ENCODE results near the gene ADGRG3. TPM values are rescaled to one million over a fixed set of nuclear protein-coding genes. Genes with fewer than 3 reads are reported as not detected.

ADGRG3 gene
- total RNA-seq, 4 donors from 2014 or later = 2.0 to 9.6 (median 3.7) TPM

- Histone ChIP-seq H3K27me3 (peaks cover 0 to 77% (median 0%) of the 10 kb centered on the region in 4 donors), H3K4me3 (peak overlapping the region in 1 of 4 donors; percentile 18), H3K36me3 (no peaks in the 10 kb centered on the region), H3K9me3 (no peaks in the 10 kb centered on the region), H3K4me1 (peaks cover 48 to 65% (median 56%) of the 10 kb centered on the region in 4 donors), H3K27ac (replicated peaks in 1 of 4) (peak overlapping the region in 2 of 4 donors; percentile 15 to 20)
- intact Hi-C loops (cut with DNase I) = no loop called here
- WGBS = 59% methylated on average over 6 of the region's 15 CpGs
- DNase-seq (ENCODE audit: extremely low spot score) = no peak
- TF ChIP-seq, protein P1, sequence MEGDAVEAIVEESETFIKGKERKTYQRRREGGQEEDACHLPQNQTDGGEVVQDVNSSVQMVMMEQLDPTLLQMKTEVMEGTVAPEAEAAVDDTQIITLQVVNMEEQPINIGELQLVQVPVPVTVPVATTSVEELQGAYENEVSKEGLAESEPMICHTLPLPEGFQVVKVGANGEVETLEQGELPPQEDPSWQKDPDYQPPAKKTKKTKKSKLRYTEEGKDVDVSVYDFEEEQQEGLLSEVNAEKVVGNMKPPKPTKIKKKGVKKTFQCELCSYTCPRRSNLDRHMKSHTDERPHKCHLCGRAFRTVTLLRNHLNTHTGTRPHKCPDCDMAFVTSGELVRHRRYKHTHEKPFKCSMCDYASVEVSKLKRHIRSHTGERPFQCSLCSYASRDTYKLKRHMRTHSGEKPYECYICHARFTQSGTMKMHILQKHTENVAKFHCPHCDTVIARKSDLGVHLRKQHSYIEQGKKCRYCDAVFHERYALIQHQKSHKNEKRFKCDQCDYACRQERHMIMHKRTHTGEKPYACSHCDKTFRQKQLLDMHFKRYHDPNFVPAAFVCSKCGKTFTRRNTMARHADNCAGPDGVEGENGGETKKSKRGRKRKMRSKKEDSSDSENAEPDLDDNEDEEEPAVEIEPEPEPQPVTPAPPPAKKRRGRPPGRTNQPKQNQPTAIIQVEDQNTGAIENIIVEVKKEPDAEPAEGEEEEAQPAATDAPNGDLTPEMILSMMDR (IDR thresholded peaks at IDR 0.05) = no peak
- TF ChIP-seq POLR2A (IDR thresholded peaks at IDR 0.05; ENCODE audit: low read depth) (no peak), POLR2AphosphoS5 (IDR thresholded peaks at IDR 0.05) (no peak), EP300 (IDR thresholded peaks at IDR 0.05) (no peak)
Measured at GRCh38 chr16:57632568-57632967, 35.5 kb upstream of the ADGRG3 start.

DNA sequence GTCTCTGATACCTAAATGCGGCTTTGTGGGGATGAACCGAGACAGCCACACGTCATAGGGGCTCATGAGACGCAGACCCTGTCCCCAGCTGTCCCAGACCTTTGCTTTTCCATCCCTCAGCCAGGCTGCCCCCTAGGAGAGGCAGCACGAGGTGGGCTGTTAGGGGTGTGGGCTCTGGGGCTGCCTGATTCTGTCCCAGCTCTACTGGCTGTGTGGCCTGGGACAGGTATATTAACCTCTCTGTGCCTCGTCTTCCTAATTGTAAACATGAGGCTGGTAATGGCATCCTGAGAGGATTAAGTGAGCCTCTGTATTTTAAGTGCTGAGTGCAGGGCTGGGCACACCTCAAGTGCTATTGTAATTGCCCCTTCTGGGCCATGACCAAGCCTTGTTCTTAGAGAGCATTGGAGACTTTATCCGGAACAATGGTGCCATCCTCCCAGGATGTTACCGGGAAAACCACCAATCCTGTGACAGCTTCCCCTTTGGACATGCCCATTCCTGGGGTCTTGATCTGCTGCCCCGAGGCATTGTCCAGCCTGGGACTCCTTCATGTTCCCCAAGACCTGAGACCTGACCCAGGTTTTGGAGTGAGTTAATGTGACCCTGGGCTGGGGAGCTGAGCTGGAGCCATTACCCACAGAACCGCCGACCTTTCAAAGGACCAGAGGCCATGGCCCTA lies 34.6 kb upstream of the ADGRG3 start:
- Histone ChIP-seq H3K9me3 (no peaks in the 10 kb centered on the region), H3K4me1 (peaks cover 46 to 65% (median 56%) of the 10 kb centered on the region in 4 donors), H3K27me3 (peaks cover 0 to 72% (median 0%) of the 10 kb centered on the region in 4 donors), H3K36me3 (no peaks in the 10 kb centered on the region), H3K27ac (replicated peaks in 1 of 4) (peak overlapping the region; percentile 29 to 52 (median 40)), H3K4me3 (no peak overlapping the region)
- DNase-seq (ENCODE audit: extremely low spot score) = no peak
- WGBS = 81% methylated on average over 8 of the region's 11 CpGs
- TF ChIP-seq, protein P1 (IDR thresholded peaks at IDR 0.05) = no peak
- no peak for TF ChIP-seq POLR2A (IDR thresholded peaks at IDR 0.05; ENCODE audit: low read depth)
- TF ChIP-seq POLR2AphosphoS5 (IDR thresholded peaks at IDR 0.05) = no peak
- TF ChIP-seq EP300 (IDR thresholded peaks at IDR 0.05) = no peak
- intact Hi-C loops (cut with DNase I) = no loop called here

GRCh38 chr16:57634171-57634570 lies 33.9 kb upstream of the ADGRG3 start:
- peak overlapping the region; percentile 29 to 52 (median 40) for H3K27ac ChIP-seq (replicated peaks in 1 of 4)

DNA sequence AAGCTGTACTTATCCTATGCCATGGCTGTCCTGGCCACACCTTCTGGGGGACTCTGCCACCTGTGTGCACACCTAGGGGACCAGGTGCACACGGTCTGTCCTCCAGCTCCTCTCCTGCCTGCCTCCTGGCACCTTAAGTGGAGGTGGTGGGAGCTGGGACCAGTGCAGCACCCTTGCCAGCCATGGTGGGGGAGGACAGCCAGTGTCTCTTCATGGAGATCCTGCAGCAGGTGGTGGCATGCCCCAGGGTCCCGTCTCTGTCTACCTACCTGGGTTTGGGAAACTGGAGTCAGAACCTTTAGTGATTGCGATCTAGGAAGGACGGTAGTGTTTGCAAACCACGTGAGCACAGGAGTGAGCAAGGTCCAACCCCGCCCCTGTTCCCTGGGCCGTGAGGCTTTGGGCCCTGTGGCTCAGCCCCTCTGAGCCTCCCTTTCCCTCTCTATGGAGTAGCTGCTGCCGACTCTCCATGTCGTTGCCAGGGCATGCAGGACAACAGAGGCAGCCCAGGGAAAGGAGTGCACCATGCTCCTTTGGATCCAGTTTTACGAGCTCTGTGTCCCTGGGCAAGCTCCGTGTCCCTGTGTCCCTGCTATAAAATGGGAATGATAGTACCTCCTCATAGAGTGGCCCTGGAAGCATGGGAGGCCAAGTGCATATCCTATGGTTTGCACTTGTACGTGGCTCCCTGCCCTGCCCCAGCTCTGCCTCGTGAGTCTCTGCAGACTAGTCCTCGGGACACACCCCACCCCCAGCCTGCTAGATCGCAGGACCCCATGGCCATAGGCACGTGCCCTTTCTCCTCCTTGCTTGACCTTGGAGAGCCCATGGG lies 32.6 kb upstream of the ADGRG3 start:
- peaks cover 51 to 77% (median 67%) of the 10 kb centered on the region in 4 donors for H3K4me1 ChIP-seq
- H3K36me3 ChIP-seq = no peaks in the 10 kb centered on the region
- peak overlapping the region; percentile 32 to 67 (median 58) for H3K27ac ChIP-seq (replicated peaks in 1 of 4)
- DNase-seq (ENCODE audit: extremely low spot score) = no peak
- no peaks in the 10 kb centered on the region for H3K9me3 ChIP-seq
- H3K27me3 ChIP-seq = peaks cover 0 to 61% (median 0%) of the 10 kb centered on the region in 4 donors
- intact Hi-C loops (cut with DNase I) = no loop called here
- 67% methylated on average over 12 of the region's 16 CpGs for WGBS
- no peak for TF ChIP-seq POLR2A (IDR thresholded peaks at IDR 0.05; ENCODE audit: low read depth)
- no peak for TF ChIP-seq POLR2AphosphoS5 (IDR thresholded peaks at IDR 0.05)
- TF ChIP-seq, protein P1 (IDR thresholded peaks at IDR 0.05) = no peak
- no peak for TF ChIP-seq EP300 (IDR thresholded peaks at IDR 0.05)
- no peak overlapping the region for H3K4me3 ChIP-seq

More at GRCh38 chr16:57634171-57634570, 33.9 kb upstream of the ADGRG3 start:
- no CpG with 5 or more reads among the region's 4 CpGs for WGBS
- no peak overlapping the region for H3K4me3 ChIP-seq
- no peak for DNase-seq (ENCODE audit: extremely low spot score)
- intact Hi-C loops (cut with DNase I) = no loop called here
- peaks cover 48 to 68% (median 60%) of the 10 kb centered on the region in 4 donors for H3K4me1 ChIP-seq
- no peaks in the 10 kb centered on the region for H3K36me3 ChIP-seq
- no peaks in the 10 kb centered on the region for H3K9me3 ChIP-seq
- H3K27me3 ChIP-seq = peaks cover 0 to 70% (median 0%) of the 10 kb centered on the region in 4 donors
- TF ChIP-seq EP300 (IDR thresholded peaks at IDR 0.05) = no peak
- no peak for TF ChIP-seq POLR2A (IDR thresholded peaks at IDR 0.05; ENCODE audit: low read depth)
- no peak for TF ChIP-seq POLR2AphosphoS5 (IDR thresholded peaks at IDR 0.05)
- TF ChIP-seq, protein P1 (IDR thresholded peaks at IDR 0.05) = no peak
